Measurements from ENCODE around the gene UBA52. TPM values are rescaled to one million over a fixed set of nuclear protein-coding genes. Genes with fewer than 3 reads are reported as not detected.

The UBA52 gene
- polyA plus RNA-seq, 1 donor: 1,288 TPM

DNA sequence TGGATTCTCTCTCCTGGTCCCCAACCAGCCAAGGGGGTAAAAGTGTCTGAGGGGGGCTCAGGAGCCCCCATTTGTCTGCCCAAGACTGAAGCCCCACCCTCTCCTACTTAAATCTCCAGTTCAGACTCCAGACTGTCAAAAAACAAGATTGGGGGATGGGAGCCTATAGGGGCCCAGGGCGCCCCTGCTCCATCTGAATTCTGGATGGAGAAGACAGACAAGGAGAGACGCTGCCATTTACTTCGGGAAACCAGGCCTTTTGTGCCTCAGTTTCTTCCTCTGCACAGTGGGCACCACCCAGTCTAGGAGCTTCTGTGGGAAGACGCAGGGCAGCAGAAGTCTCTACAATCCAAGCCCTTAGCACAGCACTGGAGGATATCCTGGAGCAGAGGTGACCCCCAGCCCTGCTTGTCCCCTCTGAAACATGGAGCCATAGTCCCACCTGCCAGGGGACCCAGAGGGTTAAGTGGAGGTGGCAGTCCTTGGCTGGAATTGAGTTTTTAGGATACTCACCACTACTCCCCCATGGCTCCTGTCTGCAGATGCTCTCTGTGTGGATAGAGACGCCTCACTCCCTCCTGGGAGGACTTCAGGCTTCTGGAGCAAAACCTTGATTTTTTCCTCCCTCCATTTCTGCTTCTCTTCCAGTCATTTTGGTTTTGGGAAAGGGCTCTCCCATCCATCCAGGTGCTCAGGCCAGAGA, 36.6 kb downstream of the UBA52 start:
- no peak for DNase-seq (ENCODE audit: low read depth)

DNA sequence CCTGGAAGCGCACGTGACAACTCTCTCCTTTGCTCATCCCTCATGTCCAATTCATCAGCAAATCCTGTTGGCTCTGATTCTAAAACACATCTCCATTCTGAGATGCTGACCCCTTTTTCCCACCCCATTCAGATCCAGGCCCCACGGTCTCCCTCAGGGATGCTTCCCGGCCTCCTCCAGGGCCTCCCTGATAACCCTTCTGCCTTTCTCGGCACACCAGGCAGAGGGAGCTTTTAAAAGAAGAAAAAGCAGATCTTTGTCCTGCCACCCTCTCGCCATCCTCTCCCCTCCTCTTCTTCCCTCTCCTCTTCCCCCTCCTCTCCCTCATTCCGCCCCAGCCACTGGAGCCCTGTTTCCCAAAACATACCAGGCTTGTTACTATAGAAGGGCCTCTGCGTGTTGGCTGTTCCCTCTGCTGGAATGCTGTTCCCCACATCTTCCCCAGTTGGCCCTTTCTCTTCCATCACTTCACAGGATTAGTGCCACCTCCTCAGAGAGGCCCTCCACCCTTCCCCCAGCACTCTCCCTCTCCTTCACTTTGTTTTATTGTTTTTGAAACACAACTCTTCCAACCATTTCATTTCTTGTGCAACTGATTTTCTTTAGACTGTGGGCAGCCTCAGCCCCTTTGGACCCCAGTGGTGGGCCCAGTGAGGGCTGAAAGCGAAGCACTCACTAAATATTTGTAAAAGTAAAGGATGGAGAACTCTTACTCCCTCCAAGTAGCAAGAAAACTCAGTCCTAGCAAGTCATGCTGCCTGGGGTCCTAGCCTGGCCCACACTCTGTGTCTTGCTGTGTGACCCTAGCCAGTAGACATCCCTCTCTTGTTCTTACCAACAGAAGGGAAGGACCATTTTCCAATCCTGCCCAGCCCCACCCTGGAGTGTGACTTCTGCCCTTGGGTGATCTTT, 37.4 kb downstream of the UBA52 start:
- DNase-seq (ENCODE audit: low read depth): no peak

DNA sequence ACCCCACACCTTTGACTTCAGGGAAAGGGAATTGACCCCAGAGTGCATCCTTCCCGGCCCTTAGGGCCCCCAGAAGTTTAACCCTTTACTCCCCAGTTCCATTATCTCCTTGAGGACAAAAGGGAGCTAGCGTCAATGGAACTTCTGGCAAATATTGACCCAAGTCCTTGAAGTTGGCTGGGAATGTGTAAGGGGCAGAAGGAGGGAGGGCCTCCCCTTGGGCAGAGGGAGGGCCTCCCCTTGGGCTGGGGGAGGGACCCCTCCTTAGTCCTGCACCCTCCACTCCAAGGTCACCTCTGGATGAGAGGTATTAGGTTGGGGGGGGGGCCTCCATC, 38.0 kb downstream of the UBA52 start:
- DNase-seq (ENCODE audit: low read depth): no peak

DNA sequence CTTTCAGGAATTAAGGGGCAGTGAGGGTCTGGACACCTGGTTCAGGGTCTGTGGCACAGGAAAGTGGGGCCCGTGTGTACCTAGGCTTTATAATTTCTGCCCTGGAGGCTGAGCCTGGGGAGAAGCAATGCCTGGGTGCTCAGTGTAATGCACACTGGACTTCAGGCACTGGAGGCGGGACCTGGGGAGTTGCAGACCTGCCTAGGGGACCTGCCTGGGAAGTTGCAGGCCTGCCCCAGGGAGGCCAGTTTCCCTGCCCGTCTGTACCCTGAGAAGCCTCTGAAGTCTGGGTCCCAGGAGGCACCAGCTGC, 38.5 kb downstream of the UBA52 start:
- DNase-seq (ENCODE audit: low read depth): no peak

DNA sequence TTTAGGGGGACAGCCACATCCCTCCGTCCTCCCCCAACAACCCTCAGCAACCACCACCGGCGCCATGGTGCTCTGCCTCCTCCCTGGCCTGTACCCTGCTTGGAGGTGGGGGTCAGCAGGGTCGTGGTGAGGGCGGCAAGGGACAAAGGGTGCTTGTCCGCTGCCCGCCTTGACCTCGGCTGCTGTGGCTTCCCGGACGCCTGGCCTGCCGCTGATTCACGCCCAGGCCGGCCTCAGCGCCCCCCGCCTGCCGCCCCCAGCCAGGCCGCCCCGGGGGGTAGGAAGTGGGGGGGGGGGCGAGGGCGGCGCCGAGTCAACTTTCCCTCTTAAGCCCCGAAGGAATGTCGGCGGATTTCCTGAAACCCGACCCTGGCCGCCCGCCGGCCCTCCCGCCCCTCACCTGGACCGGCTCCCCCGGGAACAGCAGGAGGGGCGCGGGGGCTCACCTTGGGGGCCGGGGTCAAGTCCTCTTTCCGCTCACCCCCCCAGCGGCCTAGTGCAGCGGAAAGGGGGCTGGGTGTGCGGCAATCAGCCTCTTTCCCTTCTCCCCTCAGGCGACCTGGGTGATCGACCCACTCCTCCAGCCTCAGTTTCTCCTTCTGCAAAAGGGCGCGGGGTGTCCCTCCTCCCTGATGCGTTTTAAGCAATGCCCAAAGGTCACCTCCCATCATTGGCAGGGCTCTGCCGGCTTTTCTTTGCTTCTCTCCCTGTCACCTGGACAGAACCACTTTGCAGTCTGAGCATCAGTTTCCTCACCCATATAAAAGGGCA, 39.1 kb downstream of the UBA52 start:
- DNase-seq (ENCODE audit: low read depth): no peak

DNA sequence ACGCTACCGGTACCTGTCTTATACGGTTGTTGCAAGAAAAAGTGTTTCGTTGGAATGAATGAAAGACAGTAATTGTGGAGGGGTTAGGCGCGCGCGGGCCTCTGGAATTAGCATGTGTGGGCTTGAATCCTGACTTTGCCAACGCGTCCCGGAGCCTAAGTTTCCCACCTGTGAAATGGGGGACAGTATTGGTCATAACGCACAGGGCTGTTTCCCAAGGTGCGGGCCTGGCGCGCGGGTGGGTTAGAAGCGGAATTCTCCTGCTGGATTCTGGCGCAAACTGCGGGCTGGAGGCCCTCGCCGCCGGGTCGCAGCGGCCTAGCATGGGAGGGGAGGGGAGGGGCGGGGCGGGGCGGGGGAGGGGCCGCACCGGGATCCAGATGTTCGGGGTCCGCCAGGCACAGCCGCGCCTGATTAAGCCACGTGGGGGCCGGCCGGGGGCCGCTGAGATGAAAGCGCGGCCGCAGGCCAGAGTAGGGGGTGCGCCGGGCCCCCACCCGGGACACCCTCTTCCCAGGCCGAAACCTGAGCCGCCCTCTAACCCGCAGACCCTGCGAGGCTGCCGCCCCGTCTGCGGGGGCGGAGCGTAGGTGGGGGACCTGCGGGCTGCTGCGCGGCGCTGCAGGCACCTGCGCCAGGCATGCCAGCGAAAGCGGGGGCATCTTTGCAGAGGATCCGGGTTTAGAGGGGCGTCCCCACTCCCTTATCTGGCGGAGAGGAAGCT, 39.8 kb downstream of the UBA52 start:
- DNase-seq (ENCODE audit: low read depth): no peak

DNA sequence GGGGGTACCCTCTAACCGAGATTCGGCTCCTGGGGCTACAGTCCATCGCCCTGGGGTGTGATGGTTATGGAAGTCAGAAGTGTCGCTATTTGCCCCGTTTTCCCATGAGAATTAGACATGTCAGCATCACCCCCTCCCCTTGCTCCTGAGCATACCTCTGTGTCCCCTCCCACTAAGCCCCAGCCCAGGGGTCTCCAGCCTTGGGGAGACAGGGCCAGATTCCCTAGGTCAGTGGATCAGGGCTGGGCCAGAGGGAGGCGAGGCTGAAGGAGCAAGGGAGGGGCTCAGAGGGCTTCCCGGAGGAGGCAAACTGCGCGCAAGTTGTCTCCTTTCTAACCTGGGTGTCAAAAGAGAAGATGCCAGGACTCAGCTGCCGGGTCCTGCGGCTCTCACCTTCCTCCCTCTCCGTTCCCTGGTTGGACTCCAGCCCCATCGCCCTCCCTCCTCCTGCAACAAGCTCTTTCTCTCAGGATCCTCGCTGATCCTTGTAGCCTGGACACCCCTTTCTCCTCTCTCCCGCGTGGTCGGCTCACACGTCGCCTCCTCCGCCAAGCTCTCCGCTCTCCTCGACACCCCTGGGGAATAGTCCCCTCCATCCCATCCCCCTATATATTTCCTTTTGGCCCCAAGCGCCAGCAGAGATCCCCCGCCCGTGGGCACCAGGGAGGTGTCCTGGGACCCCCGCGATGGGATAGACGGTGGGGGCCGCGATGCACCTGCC, 40.6 kb downstream of the UBA52 start:
- no peak for DNase-seq (ENCODE audit: low read depth)

DNA sequence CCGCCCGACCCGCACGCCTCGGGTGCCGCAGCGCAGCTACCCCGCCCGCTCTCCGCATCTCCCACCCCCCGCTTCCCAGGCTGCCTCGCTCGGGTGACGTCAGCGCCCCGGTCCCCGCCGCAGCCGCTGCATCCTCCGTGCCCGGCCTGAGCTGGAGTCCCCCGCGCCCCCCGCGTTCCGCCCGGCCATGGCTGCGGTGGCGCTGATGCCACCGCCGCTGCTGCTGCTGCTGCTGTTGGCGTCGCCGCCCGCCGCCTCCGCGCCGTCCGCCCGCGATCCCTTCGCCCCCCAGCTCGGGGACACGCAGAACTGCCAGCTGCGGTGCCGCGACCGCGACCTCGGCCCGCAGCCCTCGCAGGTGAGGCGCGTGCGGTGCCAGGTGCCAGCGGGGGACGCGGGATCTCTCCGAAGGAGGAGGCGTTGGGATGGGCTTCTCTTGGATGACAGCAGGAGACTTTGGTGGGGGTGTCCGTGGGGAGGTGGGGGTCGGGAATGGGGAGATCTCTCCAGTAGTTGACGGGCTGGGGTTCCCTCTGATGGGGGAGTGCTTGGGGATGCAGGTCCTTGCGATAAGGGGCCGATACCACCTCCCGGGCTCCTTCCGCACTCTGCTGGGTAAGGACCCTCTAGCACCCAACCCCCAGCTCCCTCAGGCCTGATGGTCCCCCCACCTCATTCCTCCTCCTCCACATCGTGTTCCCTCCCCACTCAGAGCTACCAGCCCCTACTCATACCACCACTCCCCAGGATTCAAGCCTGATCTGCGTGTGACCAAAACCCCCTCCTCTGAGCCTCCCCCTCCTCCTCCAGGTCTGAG, 41.3 kb downstream of the UBA52 start, which contains the start of gene TMEM59L:
TSS of gene TMEM59L (plus strand) at position 99 of the 817 bp plus-strand sequence. CDS start at position 188, 89 bp downstream.
- no peak for DNase-seq (ENCODE audit: low read depth)

DNA sequence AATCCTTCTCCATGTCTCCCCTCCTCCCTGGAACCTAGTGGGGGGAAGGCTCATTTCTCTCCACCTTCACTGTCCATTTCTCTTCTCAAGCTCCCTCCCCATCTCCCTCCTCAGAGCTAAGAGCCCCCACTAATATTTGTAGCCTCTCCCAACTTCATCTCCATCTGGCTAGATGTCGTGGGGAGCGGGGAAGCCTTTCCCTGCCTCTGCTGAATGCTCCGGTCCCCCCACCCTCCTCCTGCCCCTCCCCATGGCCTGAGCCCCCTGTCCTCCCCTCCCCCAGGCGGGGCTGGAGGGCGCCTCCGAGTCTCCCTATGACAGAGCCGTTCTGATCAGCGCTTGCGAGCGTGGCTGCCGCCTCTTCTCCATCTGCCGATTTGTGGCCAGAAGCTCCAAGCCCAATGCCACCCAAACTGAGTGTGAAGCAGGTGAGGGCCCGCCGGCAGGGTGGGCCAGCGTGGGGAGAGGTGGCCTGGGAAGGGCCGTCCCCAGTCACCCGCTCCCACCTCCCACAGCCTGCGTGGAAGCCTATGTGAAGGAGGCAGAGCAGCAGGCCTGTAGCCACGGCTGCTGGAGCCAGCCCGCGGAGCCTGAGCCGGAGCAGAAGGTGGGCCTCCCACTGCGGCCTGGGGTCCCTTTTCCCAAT, 42.1 kb downstream of the UBA52 start:
- no peak for DNase-seq (ENCODE audit: low read depth)

DNA sequence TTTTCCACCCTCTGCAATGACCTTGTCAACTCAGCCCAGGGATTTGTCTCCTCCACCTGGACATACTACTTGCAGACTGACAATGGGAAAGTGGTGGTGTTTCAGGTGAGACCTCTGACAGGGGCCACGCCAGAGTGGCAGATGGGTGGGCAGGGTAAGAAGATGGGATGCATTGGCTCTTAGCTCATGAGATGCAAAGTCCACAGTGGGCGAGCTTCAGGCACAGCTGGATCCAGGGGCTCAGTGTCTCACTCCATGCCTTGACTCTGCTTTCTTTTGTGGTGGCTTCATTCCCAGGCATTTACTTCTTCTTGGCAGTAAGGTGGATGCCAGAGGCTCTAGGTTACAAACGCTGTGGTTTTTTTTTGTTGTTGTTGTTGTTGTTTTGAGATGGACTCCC, 44.4 kb downstream of the UBA52 start:
- no peak for DNase-seq (ENCODE audit: low read depth)

DNA sequence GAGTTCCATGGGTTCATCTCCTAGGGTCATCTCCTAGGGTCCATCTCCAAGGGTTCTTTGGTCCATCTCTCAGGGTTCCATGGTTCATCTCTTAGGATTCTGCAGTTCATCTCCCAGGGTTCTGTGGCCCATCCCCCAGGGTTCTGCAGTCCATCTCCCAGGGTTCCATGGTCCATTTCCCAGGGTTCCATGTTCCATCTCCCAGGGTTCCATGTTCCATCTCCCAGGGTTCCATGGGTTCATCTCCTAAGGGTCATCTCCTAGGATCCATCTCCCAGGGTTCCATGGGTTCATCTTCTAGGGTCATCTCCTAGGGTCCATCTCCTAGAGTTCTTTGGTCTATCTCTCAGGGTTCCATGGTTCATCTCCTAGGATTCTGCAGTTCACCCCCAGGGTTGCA, 45.9 kb downstream of the UBA52 start:
- no peak for DNase-seq (ENCODE audit: low read depth)

DNA sequence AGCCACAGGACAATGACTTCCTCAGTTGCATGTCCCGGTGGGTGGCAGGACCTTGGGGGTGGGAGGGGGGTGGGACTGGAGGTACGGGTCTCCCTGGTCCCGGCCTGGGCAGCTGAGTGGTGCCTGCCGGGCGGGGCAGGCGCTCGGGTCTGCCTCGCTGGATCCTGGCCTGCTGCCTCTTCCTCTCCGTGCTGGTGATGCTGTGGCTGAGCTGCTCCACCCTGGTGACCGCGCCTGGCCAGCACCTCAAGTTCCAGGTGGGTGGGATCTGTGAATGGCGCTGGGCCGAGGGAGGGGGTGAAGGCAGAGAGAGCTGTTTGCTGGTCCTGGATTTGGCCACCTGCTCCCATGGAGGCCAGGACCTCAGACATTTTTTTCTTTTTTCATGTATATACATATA, 46.6 kb downstream of the UBA52 start:
- no peak for DNase-seq (ENCODE audit: low read depth)

DNA sequence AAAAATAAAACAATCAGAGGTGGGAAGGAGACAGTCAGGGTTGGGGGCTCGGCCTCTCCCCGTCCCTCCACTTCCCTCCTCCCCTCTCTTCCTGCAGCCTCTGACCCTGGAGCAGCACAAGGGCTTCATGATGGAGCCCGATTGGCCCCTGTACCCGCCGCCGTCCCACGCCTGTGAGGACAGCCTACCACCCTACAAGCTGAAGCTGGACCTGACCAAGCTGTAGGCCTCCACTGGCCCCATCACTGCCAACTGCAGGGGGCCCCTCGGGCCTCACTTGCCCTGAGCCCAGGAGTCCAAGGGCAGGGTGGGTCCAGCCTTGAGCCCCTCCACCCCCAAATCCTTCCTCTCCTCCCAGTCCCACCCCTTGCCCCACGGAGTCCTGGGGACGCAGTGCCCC, 48.7 kb downstream of the UBA52 start:
- no peak for DNase-seq (ENCODE audit: low read depth)

DNA sequence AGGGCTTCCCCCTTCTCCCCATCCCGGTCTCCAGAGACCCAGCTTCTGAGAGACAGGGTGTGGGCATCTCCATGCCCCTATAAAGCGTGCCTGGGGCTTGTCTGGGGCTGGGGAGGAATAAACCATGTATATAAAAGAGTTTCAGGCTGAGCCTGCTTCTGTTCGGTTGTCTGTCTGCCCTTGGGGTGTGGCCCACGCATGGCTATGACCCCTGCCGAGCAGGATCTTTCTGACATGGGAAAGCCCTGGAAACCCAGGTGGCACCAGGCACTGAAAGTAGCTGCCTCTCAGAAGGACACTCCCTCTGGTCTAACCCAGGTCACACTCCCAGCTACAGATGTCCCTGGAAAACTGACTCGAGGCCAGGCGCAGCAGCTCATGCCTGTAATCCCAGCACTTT, 49.2 kb downstream of the UBA52 start:
- no peak for DNase-seq (ENCODE audit: low read depth)

DNA sequence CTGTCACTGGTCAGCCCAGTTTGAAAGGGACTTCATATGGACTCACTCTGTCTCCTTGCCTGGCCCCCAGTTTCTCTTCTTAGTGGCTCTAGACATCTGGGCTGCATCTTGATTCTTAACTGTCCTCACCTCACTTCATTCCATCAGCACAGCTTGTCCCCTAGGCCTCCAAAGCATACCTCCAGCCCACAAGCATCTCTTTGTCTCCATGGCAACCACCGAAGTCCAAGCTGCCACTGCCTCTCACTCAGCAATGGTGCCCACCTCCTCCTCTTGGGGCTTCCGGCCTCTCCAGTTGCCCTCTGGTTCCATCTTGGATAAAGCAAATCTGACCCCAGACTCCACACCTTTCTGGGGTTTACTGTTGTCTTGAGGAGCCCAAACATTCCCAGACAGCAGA, 55.2 kb downstream of the UBA52 start:
- no peak for DNase-seq (ENCODE audit: low read depth)

Other genes starting within 250 kb of the UBA52 start
- 87.8 TPM for gene LSM4, start 248.8 kb upstream of the UBA52 start, polyA plus RNA-seq (ENCODE audit: insufficient read length)
- gene PGPEP1, start 231.3 kb upstream of the UBA52 start, polyA plus RNA-seq (ENCODE audit: insufficient read length): 8.1 TPM
- 0.30 TPM for gene GDF15, start 185.7 kb upstream of the UBA52 start, polyA plus RNA-seq (ENCODE audit: insufficient read length)
- gene LRRC25, start 174.2 kb upstream of the UBA52 start, polyA plus RNA-seq (ENCODE audit: insufficient read length): 1.6 TPM
- 94.6 TPM for gene SSBP4, start 152.5 kb upstream of the UBA52 start, polyA plus RNA-seq (ENCODE audit: insufficient read length)
- gene ISYNA1, start 133.7 kb upstream of the UBA52 start, polyA plus RNA-seq (ENCODE audit: insufficient read length): 164 TPM
- 16.8 TPM for gene ELL, start 49.8 kb upstream of the UBA52 start, polyA plus RNA-seq (ENCODE audit: insufficient read length)
- gene FKBP8, start 28.3 kb upstream of the UBA52 start, polyA plus RNA-seq (ENCODE audit: insufficient read length): 113 TPM
- gene KXD1, start 14.0 kb upstream of the UBA52 start, polyA plus RNA-seq (ENCODE audit: insufficient read length): 71.3 TPM
- gene REX1BD, start 16.9 kb downstream of the UBA52 start, polyA plus RNA-seq (ENCODE audit: insufficient read length): 33.4 TPM
- 14.8 TPM for gene CRLF1, start 34.9 kb downstream of the UBA52 start, polyA plus RNA-seq (ENCODE audit: insufficient read length)
- 8.9 TPM for gene TMEM59L, start 41.0 kb downstream of the UBA52 start, polyA plus RNA-seq (ENCODE audit: insufficient read length)
- 4.4 TPM for gene KLHL26, start 65.2 kb downstream of the UBA52 start, polyA plus RNA-seq (ENCODE audit: insufficient read length)
- gene CRTC1, start 111.8 kb downstream of the UBA52 start, polyA plus RNA-seq (ENCODE audit: insufficient read length): 15.2 TPM
- 4.0 TPM for gene COMP, start 219.4 kb downstream of the UBA52 start, polyA plus RNA-seq (ENCODE audit: insufficient read length)